Right ventricle myocardium superior (tissue), 1 donor: ENCODE results near the gene DGKD. TPM values are rescaled to one million over a fixed set of nuclear protein-coding genes. Genes with fewer than 3 reads are reported as not detected.
"Not testable (repeated sequence)": the region's sequence is repeated elsewhere in the genome, so short reads cannot be mapped to it uniquely, and the experiment has no call there.

Experiments
- ATAC-seq: fragments of 200-7000 bp; cut with Tn5 transposase; one replicate; pipeline ENCODE4 v1.9.1; 2020; ENCODE audit warnings: mild to moderate bottlenecking; ENCODE audit not compliant: poor library complexity
- DNase-seq: peaks from one replicate; pipeline ENCODE4 v3.0.0-alpha.2; 2020
- intact Hi-C: fragments of 100-400 bp; cut with DNase I; formaldehyde crosslinking; loops from one replicate; pipeline ENCODE4 v1.11.2; 2022
- total RNA-seq: library from RNA; stranded (reverse); fragmentation: NEBNext Ultra II Directional; extraction: Animal tissue kit (Norgen Biotek cat#: 25700); gene quantifications from one replicate; pipeline ENCODE4 v1.2.1, GENCODE V29; 2021
- donor health status: DM: no; HTN: yes; CAD: no; lungs with severe emphysema.

DGKD gene
- total RNA-seq, 1 donor from 2014 or later = 27.2 TPM

GRCh38 chr2:233356546-233357308 is 2.4 kb downstream of the DGKD start:
- intact Hi-C loops = no loop called here
- ATAC-seq (no peak), DNase-seq (no peak)

- no peak for DNase-seq
- no peak for ATAC-seq
- intact Hi-C loops = no loop called here
These were observed 4.0 kb downstream of the DGKD start for GRCh38 chr2:233358335-233358734.

DNA sequence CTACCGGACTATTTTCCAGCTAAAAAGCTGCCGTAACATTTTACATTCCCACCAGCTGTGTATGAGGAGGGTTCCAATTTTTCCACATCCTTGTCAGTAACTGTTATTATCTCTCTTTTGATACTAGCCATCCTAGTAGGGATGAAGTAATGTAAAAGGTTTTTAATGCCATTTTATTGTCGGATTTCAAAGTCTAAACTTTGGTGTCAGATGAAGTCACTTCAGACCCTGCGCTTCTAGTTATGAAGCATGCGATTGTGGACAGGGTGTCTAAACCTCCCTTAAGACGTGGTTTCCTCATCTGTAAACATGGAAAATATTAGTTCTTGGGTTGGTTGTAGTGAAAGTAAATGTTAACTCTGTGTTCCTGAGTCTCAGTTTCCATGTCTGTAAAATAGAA is 4.7 kb downstream of the DGKD start:
- intact Hi-C loops = no loop called here
- DNase-seq (no peak), ATAC-seq (no peak)

- ATAC-seq = no peak
- intact Hi-C loops = no loop called here
- DNase-seq = no peak
These were observed 5.5 kb downstream of the DGKD start for GRCh38 chr2:233359823-233360222.

- intact Hi-C loops = no loop called here
- DNase-seq (no peak), ATAC-seq (peak; percentile 34)
These were observed 6.5 kb downstream of the DGKD start for GRCh38 chr2:233360771-233361176.

GRCh38 chr2:233361297-233361696 is 7.0 kb downstream of the DGKD start:
- intact Hi-C loops = no loop called here
- DNase-seq (no peak), ATAC-seq (peak; percentile 10)

DNA sequence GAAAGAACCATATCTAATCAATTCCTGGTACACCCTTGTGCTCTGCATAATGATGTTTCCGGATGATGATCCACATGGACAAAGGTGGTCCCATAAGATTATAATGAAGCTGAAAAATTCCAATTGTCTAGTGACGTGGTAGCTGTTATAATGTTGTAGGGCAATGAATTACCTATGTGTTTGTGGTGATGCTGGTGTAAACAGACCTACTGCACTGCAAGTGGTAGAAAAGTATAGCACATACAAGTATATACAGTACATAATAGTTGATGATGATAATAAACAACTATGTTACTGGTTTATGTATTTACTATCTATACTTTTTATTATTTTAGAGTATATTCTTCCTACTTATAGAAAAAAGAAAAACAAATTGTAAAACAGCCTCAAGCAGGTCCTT is 8.4 kb downstream of the DGKD start:
- ATAC-seq (no peak), DNase-seq (no peak)
- intact Hi-C loops = no loop called here

- intact Hi-C loops = no loop called here
- DNase-seq (no peak), ATAC-seq (no peak)
These were observed 9.5 kb downstream of the DGKD start for GRCh38 chr2:233363744-233364235.

- no peak for DNase-seq
- intact Hi-C loops = no loop called here
- no peak for ATAC-seq
These were observed 11.7 kb downstream of the DGKD start for GRCh38 chr2:233365861-233366520.

- DNase-seq = no peak
- intact Hi-C loops = no loop called here
- no peak for ATAC-seq
These were observed 13.3 kb downstream of the DGKD start for GRCh38 chr2:233367586-233367985.

DNA sequence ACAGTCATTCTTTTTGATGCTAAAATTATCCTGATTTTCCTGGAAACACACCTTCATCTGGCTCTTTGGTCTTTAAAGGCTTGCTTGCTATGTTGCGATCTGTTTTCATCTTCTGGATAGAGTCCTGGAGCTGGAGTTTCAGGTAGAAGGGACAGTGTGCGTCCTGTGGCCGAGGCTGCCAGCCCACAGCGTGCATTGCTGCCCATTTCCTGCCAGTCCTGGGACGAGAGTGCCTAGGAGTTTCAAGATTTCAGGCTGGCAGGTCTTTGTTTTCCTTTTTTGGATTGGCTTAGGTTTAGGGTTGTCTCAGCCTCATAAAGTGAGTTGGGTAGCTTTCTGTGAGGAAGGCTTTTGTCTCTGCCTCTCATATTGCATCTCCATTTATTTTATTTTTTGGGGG is 14.5 kb downstream of the DGKD start:
- intact Hi-C loops = no loop called here
- ATAC-seq (no peak), DNase-seq (no peak)

- intact Hi-C loops = no loop called here
- DNase-seq (no peak), ATAC-seq (no peak)
These were observed 15.2 kb downstream of the DGKD start for GRCh38 chr2:233369462-233369861.

DNA sequence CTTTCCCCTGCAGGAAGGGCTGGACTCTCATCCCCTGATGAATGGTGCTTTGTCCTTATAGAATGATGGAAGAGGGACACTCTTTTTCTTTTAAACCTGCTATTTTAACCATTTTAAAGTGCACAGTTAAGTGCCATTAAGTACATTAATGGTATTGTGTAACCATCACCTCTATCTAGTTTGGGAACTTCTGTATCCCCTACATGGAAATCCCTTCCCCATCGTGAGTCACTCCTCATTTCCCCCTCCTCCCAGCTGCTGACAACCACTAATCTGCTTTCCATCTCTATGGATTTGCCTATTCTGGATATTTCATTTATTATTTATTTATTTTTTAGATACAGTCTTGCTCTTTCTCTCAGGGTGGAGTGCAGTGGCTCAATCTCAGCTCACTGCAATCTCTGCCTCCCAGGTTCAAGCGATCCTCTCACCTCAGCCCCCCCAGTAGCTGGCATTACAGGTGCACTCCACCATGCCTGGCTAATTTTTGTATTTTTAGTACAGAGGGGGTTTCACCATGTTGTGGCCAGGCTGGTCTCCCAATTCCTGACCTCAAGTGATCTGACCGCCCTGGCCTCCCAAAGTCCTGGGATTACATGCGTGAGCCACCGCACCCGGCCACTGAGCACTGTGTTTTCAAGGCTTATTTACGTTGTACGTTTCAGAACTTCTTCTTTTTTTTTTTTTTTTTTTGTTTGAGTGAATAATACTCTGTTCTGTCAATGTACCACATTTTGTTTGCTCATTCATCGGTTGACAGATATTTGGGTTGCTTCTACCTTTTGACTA is 15.8 kb downstream of the DGKD start:
- intact Hi-C loops = no loop called here
- no peak for DNase-seq
- ATAC-seq = no peak

DNA sequence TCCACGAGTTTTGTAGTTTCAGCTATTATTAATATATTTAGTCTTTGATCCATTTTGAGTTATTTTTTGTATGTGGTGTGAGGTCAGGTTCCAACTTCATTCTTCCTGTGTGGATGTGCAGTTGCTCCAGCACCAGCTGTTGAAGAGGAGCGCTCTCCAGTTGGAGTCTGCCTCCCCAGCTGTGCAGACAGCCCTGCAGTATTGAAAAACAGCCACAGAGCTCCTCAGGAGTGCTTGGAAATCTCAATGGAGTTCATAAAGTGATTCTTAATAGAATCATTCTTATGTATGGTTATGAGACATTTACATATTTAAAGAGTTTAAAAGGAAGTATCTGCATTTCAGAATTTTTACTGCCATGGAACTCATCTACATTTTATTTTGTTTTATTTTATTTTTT is 17.3 kb downstream of the DGKD start:
- ATAC-seq = peak; percentile 49
- DNase-seq = no peak
- intact Hi-C loops = no loop called here

DNA sequence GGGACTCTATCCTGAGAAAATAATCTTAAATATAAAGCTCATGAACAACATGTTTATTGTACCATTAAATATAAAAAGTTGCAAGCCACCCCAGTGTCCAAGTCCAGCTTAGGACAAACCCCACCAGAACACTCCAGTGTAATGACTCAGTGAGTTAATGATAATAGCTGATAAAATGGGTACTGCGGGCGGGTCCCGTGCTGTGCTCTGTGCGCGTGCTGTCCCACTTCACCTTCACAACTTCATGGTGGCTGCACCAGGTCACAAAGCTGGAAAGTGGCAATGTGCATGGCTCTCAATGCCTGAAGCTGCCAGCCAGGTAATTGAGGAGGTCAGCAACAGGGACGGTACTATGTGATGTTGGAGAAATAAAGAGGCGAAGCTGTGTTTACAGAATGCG is 18.6 kb downstream of the DGKD start:
- intact Hi-C loops = no loop called here
- DNase-seq = no peak
- no peak for ATAC-seq

DNA sequence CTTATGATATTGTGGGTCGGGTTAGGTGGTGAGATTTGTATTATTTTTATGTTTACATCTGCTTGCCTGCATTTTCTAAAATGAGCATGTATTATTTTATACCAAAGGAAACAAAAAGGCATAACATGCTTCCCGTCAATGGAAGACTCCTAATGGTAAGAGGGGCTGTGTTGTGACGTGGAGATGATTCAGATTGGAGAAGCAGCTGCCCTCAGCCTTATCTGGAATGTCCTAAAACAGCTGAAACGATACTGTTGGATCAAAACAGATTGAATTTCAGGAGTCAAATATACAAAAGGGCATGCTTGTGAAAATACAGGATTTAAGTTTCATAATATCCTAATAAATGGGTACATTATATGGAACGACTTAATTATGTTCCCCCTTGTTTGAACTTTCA is 19.0 kb downstream of the DGKD start:
- ATAC-seq (no peak), DNase-seq (no peak)
- intact Hi-C loops = no loop called here

GRCh38 chr2:233374776-233375175 is 20.5 kb downstream of the DGKD start:
- DNase-seq, intact Hi-C loops, ATAC-seq: not testable (repeated sequence)

- intact Hi-C loops = no loop called here
- no peak for DNase-seq
- no peak for ATAC-seq
These were observed 21.4 kb downstream of the DGKD start for GRCh38 chr2:233375490-233376314.

DNA sequence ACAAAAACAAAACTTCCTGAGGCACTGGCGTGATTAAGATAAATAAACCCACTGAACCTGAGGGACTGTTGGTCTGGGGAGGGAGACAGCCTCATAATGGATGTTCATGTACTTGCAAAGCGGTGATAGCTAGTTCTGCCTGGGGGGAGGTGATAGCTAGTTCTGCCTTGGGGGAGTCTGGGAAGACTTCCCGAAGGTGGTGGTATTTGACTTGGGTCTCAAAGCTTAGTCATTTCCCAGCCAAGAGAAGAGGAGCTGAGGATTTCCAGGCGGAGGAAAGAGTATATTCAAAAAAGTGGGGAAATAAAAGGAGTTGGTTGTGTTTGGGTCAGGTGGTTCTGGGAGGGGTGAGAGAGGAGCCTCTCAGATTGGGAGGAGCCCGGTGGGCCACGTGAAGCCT is 24.7 kb downstream of the DGKD start:
- ATAC-seq (no peak), DNase-seq (no peak)
- intact Hi-C loops = no loop called here
